Measurements from ENCODE around the gene FARP2.

- TF ChIP-seq CTCF (conservative IDR thresholded peaks at IDR 0.05) (no peak), EZH2 (IDR thresholded peaks at IDR 0.05; ENCODE audit: low read depth) (no peak)
These were observed 147.8 kb downstream of the FARP2 start for GRCh38 chr2:241503776-241504392.

All from PC-9 (cell line).